Measurements from ENCODE around the gene ULBP2.

DNA sequence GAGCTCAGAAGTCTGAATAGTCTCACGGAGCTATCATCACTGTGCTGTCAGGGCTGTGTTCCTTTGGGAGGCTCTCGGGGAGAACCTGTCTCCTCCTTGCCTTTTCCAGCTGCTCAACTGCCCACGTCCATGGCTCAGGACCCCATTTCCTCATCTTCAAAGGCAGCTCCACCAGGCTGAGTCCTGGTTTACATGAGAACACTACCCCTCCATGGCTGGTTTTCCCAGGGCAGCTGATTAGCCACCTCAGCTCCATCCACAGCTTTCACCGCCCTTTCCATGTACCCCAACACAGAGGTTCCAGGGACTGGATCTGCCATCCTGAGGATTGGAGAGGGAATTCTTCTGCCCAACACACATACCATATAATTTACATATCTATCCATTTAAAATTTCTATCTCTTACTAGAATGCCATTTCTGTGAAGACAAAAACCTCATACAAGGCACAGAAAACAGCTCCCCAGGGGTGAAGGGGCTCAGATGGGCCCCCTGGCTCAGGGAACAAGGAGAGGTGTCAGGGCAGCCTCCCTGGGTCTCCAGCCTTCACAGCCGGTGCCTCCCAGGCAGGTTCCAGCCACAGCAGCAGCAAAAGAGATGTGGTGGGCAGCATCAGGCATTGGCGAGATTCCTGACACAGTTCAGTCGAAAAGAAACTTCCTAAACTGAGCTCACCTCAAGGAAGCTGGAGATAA lies 41.7 kb upstream of the ULBP2 start:
- TF ChIP-seq, protein P1, sequence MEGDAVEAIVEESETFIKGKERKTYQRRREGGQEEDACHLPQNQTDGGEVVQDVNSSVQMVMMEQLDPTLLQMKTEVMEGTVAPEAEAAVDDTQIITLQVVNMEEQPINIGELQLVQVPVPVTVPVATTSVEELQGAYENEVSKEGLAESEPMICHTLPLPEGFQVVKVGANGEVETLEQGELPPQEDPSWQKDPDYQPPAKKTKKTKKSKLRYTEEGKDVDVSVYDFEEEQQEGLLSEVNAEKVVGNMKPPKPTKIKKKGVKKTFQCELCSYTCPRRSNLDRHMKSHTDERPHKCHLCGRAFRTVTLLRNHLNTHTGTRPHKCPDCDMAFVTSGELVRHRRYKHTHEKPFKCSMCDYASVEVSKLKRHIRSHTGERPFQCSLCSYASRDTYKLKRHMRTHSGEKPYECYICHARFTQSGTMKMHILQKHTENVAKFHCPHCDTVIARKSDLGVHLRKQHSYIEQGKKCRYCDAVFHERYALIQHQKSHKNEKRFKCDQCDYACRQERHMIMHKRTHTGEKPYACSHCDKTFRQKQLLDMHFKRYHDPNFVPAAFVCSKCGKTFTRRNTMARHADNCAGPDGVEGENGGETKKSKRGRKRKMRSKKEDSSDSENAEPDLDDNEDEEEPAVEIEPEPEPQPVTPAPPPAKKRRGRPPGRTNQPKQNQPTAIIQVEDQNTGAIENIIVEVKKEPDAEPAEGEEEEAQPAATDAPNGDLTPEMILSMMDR (IDR thresholded peaks at IDR 0.05): no peak
- TF ChIP-seq POLR2A (IDR thresholded peaks at IDR 0.05): no peak
